BJ (cell line): Measurements from ENCODE around the gene MKRN2OS. TPM values are rescaled to one million over a fixed set of nuclear protein-coding genes. Genes with fewer than 3 reads are reported as not detected.

Experiments used
- CTCF ChIA-PET: fragments of 350-600 bp; formaldehyde crosslinking; extraction: SDS; loops from one replicate; lab custom pipeline; 2021; ENCODE audit warnings: antibody characterized with exemption, inconsistent platforms; lab: Yijun Ruan, JAX
- POLR2A ChIA-PET: fragments of 300-600 bp; sonication (Branson Sonifier 250); formaldehyde crosslinking; extraction: SDS; loops from one replicate; lab custom pipeline; 2021; ENCODE audit warnings: antibody characterized with exemption; lab: Charles Lee
- DNase-seq: peaks from one replicate; pipeline ENCODE4 v3.0.0-alpha.2; 2011; ENCODE audit warnings: low read depth
- H3K27me3 ChIP-seq: 2 replicates; pipeline ENCODE4 v1.6.0; 2011; ENCODE audit warnings: low read length; ENCODE audit not compliant: control insufficient read depth, insufficient read depth
- H3K36me3 ChIP-seq: 2 replicates; pipeline ENCODE4 v1.5.1; 2011; ENCODE audit warnings: low read length; ENCODE audit not compliant: control insufficient read depth, insufficient read depth
- H3K4me3 ChIP-seq: 2 replicates; pipeline ENCODE4 v1.5.1; 2011; ENCODE audit warnings: low read depth, mild to moderate bottlenecking, control low read depth, low read length
- polyA plus RNA-seq: library from polyadenylated mRNA; depleted of rRNA; stranded (reverse); fragments of >200 nt; gene quantifications from 2 replicates; pipeline ENCODE4 v1.2.3, GENCODE V29; 2011
- TF ChIP-seq, protein P1 (sequence below): IDR thresholded peaks from 2 replicates; pipeline ENCODE4 v1.5.1; 2011; ENCODE audit warnings: low read depth, mild to moderate bottlenecking, control low read depth, inconsistent platforms, low read length, moderate library complexity; ENCODE audit not compliant: insufficient read depth

MKRN2OS gene
- polyA plus RNA-seq, 1 experiment: not detected

DNA sequence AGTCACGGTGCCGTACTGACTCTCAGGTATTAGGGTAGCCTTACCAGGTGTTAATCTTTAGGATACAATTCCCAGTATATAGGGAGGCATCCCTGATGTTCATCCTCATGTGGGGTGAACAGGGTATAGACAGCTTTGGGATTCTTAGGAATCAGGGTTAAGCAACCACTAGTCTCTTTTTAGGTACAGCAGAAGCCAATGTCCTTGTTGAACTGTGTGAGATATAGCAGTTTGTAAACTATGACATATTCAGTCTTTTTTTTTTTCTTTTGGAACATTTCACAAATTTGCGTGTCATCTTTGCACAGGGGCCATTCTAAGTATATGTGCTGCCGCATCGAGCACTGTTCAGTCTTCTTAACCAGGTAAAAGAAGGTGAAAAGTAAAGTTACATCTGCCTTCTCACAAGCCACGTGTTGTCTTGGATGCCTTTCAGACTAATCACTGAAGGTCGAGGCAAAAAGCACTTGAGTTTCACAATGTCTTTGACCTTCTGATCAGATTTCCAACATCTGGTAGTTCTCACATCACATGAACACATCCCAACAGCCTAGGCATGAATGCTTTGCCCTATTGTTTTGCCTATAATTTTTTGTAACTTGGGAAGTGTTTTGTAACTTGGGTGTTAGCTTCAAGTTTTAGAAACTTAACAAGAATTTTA lies 43.8 kb downstream of the MKRN2OS start:
- DNase-seq: peak; percentile 17
- TF ChIP-seq, protein P1, sequence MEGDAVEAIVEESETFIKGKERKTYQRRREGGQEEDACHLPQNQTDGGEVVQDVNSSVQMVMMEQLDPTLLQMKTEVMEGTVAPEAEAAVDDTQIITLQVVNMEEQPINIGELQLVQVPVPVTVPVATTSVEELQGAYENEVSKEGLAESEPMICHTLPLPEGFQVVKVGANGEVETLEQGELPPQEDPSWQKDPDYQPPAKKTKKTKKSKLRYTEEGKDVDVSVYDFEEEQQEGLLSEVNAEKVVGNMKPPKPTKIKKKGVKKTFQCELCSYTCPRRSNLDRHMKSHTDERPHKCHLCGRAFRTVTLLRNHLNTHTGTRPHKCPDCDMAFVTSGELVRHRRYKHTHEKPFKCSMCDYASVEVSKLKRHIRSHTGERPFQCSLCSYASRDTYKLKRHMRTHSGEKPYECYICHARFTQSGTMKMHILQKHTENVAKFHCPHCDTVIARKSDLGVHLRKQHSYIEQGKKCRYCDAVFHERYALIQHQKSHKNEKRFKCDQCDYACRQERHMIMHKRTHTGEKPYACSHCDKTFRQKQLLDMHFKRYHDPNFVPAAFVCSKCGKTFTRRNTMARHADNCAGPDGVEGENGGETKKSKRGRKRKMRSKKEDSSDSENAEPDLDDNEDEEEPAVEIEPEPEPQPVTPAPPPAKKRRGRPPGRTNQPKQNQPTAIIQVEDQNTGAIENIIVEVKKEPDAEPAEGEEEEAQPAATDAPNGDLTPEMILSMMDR: no peak
- ChIA-PET POLR2A (no interaction called here), CTCF (no interaction called here)
- Histone ChIP-seq H3K36me3 (peaks cover 5% of the 10 kb centered on the region), H3K27me3 (no peaks in the 10 kb centered on the region), H3K4me3 (no peak overlapping the region)

- DNase-seq: no peak
- TF ChIP-seq, protein P1: no peak
- Histone ChIP-seq H3K4me3 (no peak overlapping the region), H3K27me3 (no peaks in the 10 kb centered on the region), H3K36me3 (peaks cover 5% of the 10 kb centered on the region)
- POLR2A ChIA-PET: no interaction called here
- CTCF ChIA-PET: no interaction called here
Observed at GRCh38 chr3:12499474-12499873, 45.8 kb downstream of the MKRN2OS start.

GRCh38 chr3:12496453-12496761 lies 48.9 kb downstream of the MKRN2OS start:
- DNase-seq: no peak
- TF ChIP-seq, protein P1: no peak
- Histone ChIP-seq H3K27me3 (no peaks in the 10 kb centered on the region), H3K4me3 (no peak overlapping the region), H3K36me3 (no peaks in the 10 kb centered on the region; the same call in 1 of the 2 replicates)
- POLR2A ChIA-PET: no interaction called here
- CTCF ChIA-PET: no interaction called here

GRCh38 chr3:12495749-12496452 lies 49.4 kb downstream of the MKRN2OS start:
- TF ChIP-seq, protein P1: no peak
- POLR2A ChIA-PET: no interaction called here
- CTCF ChIA-PET: interaction anchor here (2.3 kb wide), 1 partner anchor 13 kb away, joined by 7 read pairs; no protein-coding TSS in a partner anchor
- H3K36me3 ChIP-seq: no peaks in the 10 kb centered on the region; the same call in 1 of the 2 replicates
- DNase-seq: no peak
- H3K4me3 ChIP-seq: no peak overlapping the region
- no peaks in the 10 kb centered on the region for H3K27me3 ChIP-seq

DNA sequence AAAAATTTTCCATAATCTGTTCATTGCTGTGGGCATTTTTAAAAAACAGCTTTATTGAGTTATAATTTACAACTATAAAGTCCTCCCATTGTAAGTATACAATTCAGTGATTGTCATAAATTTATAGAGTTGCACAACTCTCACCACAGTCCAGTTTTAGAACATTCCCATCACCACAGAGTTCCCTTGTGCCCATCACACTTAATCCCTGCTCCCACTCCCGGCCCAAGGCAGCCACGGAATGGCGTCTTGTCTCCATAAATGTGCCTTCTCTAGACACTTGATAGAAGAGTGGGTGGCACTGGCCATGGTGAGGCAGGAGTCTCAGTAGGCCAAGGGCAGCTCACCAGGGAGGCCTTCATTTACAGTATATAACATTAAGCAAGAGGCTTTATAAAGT lies 54.8 kb downstream of the MKRN2OS start:
- Histone ChIP-seq H3K36me3 (no peaks in the 10 kb centered on the region), H3K4me3 (no peak overlapping the region), H3K27me3 (no peaks in the 10 kb centered on the region)
- DNase-seq: no peak
- TF ChIP-seq, protein P1: no peak
- ChIA-PET POLR2A (no interaction called here), CTCF (interaction anchor here (0.5 to 1.1 kb wide), 2 partner anchors 10 to 890 kb away, joined by 3 to 4 read pairs; no protein-coding TSS in a partner anchor)
